Endothelial cell (in vitro differentiated cells): ENCODE data around the gene TRPM3. TPM values are rescaled to one million over a fixed set of nuclear protein-coding genes. Genes with fewer than 3 reads are reported as not detected.

ENCODE experiments used
- DNase-seq: peaks from one replicate; pipeline ENCODE4 v3.0.0; 2021; ENCODE audit warnings: low spot score
- H3K27ac Mint-ChIP-seq: one replicate; pipeline ENCODE4 v1.8.0; 2021; ENCODE audit warnings: mixed read lengths, inconsistent platforms; ENCODE audit not compliant: unreplicated experiment
- H3K27me3 Mint-ChIP-seq: one replicate; pipeline ENCODE4 v1.8.0; 2021; ENCODE audit warnings: mild to moderate bottlenecking, moderate library complexity, mixed read lengths, inconsistent platforms; ENCODE audit not compliant: unreplicated experiment
- H3K36me3 Mint-ChIP-seq: one replicate; pipeline ENCODE4 v1.8.0; 2021; ENCODE audit warnings: mild to moderate bottlenecking, low read depth, mixed read lengths, inconsistent platforms; ENCODE audit not compliant: unreplicated experiment
- H3K4me1 Mint-ChIP-seq: one replicate; pipeline ENCODE4 v1.8.0; 2021; ENCODE audit warnings: mild to moderate bottlenecking, mixed read lengths, inconsistent platforms; ENCODE audit not compliant: unreplicated experiment
- H3K4me3 Mint-ChIP-seq: one replicate; pipeline ENCODE4 v1.8.0; 2021; ENCODE audit warnings: mild to moderate bottlenecking, mixed read lengths, inconsistent platforms; ENCODE audit not compliant: unreplicated experiment
- H3K9me3 Mint-ChIP-seq: one replicate; pipeline ENCODE4 v1.8.0; 2021; ENCODE audit warnings: mixed read lengths, inconsistent platforms; ENCODE audit not compliant: unreplicated experiment
- total RNA-seq: library from RNA; stranded (reverse); fragmentation: NEBNext Ultra II Directional; extraction: Animal tissue kit (Norgen Biotek cat#: 25700); gene quantifications from one replicate; pipeline ENCODE4 v1.2.1, GENCODE V29; 2021; ENCODE audit not compliant: unreplicated experiment
- TF ChIP-seq, protein P1 (sequence below): fragments of 200-600 bp; sonication (generic); IDR thresholded peaks from one replicate; pipeline ENCODE4 v1.5.0; 2021; ENCODE audit warnings: antibody characterized with exemption; ENCODE audit not compliant: unreplicated experiment

TRPM3 gene
- total RNA-seq, 1 donor from 2014 or later = 0.54 TPM

DNA sequence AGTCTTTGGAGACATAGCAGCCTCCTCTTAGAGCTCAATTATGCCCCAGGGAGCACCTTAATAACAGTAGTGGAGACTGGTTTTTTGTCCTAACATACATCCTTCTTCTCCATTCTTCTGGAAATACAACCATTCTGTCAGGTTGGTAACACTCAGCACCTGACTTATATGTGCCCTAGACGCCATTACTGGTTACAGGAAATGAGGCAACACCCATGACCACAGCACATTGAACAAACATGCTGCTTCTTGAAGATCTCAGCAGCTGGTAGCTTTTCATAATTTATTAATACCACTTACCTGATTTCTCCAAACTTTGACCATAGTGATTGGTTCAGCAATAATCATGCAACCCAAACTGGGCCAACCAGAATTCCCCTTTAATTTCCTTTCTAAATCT is 25.1 kb upstream of the TRPM3 start:
- no peaks in the 10 kb centered on the region for H3K36me3 Mint-ChIP-seq
- H3K4me1 Mint-ChIP-seq = no peaks in the 10 kb centered on the region
- no peak overlapping the region for H3K4me3 Mint-ChIP-seq
- H3K27ac Mint-ChIP-seq = peak overlapping the region; percentile 9
- TF ChIP-seq, protein P1, sequence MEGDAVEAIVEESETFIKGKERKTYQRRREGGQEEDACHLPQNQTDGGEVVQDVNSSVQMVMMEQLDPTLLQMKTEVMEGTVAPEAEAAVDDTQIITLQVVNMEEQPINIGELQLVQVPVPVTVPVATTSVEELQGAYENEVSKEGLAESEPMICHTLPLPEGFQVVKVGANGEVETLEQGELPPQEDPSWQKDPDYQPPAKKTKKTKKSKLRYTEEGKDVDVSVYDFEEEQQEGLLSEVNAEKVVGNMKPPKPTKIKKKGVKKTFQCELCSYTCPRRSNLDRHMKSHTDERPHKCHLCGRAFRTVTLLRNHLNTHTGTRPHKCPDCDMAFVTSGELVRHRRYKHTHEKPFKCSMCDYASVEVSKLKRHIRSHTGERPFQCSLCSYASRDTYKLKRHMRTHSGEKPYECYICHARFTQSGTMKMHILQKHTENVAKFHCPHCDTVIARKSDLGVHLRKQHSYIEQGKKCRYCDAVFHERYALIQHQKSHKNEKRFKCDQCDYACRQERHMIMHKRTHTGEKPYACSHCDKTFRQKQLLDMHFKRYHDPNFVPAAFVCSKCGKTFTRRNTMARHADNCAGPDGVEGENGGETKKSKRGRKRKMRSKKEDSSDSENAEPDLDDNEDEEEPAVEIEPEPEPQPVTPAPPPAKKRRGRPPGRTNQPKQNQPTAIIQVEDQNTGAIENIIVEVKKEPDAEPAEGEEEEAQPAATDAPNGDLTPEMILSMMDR = no peak
- H3K27me3 Mint-ChIP-seq = peaks cover 2% of the 10 kb centered on the region
- H3K9me3 Mint-ChIP-seq = no peaks in the 10 kb centered on the region
- no peak for DNase-seq

DNA sequence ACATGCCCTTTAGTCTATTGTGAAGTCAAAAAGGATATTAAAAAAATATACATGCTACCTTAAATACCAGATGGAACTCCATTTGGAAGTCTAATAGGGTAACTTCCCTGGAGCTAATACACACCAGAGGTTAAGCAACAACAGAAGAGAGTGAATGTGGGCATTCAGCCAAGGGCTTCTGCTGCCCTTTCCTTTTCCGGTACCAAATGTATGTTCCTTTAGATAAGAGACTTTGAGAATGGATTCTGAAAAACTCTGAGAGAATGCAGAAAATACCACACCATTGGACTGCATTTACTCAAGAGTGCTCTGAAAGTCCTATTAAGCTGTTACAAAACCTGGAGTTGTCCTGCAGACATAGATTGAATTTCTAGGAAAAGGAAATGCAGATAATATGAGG is 23.8 kb upstream of the TRPM3 start:
- Mint-ChIP-seq H3K9me3 (no peaks in the 10 kb centered on the region), H3K27me3 (peaks cover 2% of the 10 kb centered on the region), H3K27ac (no peak overlapping the region), H3K4me1 (no peaks in the 10 kb centered on the region), H3K36me3 (no peaks in the 10 kb centered on the region), H3K4me3 (no peak overlapping the region)
- peak; percentile 27 for DNase-seq
- TF ChIP-seq, protein P1 = no peak

GRCh38 chr9:71144495-71144894 is 23.1 kb upstream of the TRPM3 start:
- no peaks in the 10 kb centered on the region for H3K36me3 Mint-ChIP-seq
- no peak overlapping the region for H3K4me3 Mint-ChIP-seq
- H3K27ac Mint-ChIP-seq = peak overlapping the region; percentile 77

GRCh38 chr9:71136696-71137095 is 15.3 kb upstream of the TRPM3 start:
- Mint-ChIP-seq H3K36me3 (no peaks in the 10 kb centered on the region), H3K4me1 (peaks cover 4% of the 10 kb centered on the region), H3K9me3 (no peaks in the 10 kb centered on the region), H3K4me3 (no peak overlapping the region), H3K27me3 (no peaks in the 10 kb centered on the region), H3K27ac (no peak overlapping the region)
- TF ChIP-seq, protein P1 = no peak
- no peak for DNase-seq

More at GRCh38 chr9:71144495-71144894, 23.1 kb upstream of the TRPM3 start:
- Mint-ChIP-seq H3K4me1 (no peaks in the 10 kb centered on the region), H3K27me3 (peaks cover 2% of the 10 kb centered on the region), H3K9me3 (no peaks in the 10 kb centered on the region)
- TF ChIP-seq, protein P1 = no peak
- no peak for DNase-seq

GRCh38 chr9:71131145-71131544 is 9.7 kb upstream of the TRPM3 start:
- no peaks in the 10 kb centered on the region for H3K9me3 Mint-ChIP-seq
- no peaks in the 10 kb centered on the region for H3K27me3 Mint-ChIP-seq
- no peaks in the 10 kb centered on the region for H3K36me3 Mint-ChIP-seq
- H3K27ac Mint-ChIP-seq = no peak overlapping the region
- TF ChIP-seq, protein P1 = no peak
- DNase-seq = no peak
- H3K4me3 Mint-ChIP-seq = no peak overlapping the region
- no peaks in the 10 kb centered on the region for H3K4me1 Mint-ChIP-seq
